HL-60 (cell line): ENCODE results near the gene CXCL16.

Experiments
- CTCF ChIP-seq: IDR thresholded peaks from one replicate; pipeline ENCODE4 v1.5.1; 2011; ENCODE audit warnings: low read length, control low read depth, inconsistent platforms; ENCODE audit not compliant: insufficient read depth
- REST ChIP-seq: IDR thresholded peaks from 2 replicates; pipeline ENCODE4 v1.6.1; 2012; ENCODE audit warnings: low read depth; ENCODE audit not compliant: insufficient replicate concordance

GRCh38 chr17:4690745-4691144 is 49.0 kb downstream of the CXCL16 start:
- TF ChIP-seq REST (no peak), CTCF (no peak)
